Chondrocyte (in vitro differentiated cells): ENCODE data around the gene KIF3B. TPM values are rescaled to one million over a fixed set of nuclear protein-coding genes. Genes with fewer than 3 reads are reported as not detected.
"Not testable (repeated sequence)": the region's sequence is repeated elsewhere in the genome, so short reads cannot be mapped to it uniquely, and the experiment has no call there.

Experiments used
- DNase-seq: peaks from one replicate; pipeline ENCODE4 v3.0.0; 2021; ENCODE audit warnings: mixed read lengths, low spot score
- H3K27ac Mint-ChIP-seq: one replicate; pipeline ENCODE4 v1.8.0; 2021; ENCODE audit warnings: mild to moderate bottlenecking, moderate library complexity, mixed read lengths; ENCODE audit not compliant: unreplicated experiment
- H3K27me3 Mint-ChIP-seq: 2 replicates; pipeline ENCODE4 v1.8.0; 2021; ENCODE audit warnings: low read depth, mixed read lengths
- H3K36me3 Mint-ChIP-seq: 2 replicates; pipeline ENCODE4 v1.8.0; 2021; ENCODE audit warnings: low read depth, mixed read lengths
- H3K4me1 Mint-ChIP-seq: 2 replicates; pipeline ENCODE4 v1.8.0; 2021; ENCODE audit warnings: low read depth, mild to moderate bottlenecking, mixed read lengths
- H3K4me3 Mint-ChIP-seq: one replicate; pipeline ENCODE4 v1.8.0; 2021; ENCODE audit warnings: mild to moderate bottlenecking, moderate library complexity, mixed read lengths; ENCODE audit not compliant: unreplicated experiment
- H3K9me3 Mint-ChIP-seq: 2 replicates; pipeline ENCODE4 v1.8.0; 2021; ENCODE audit warnings: low read depth, mixed read lengths
- CTCF ChIP-seq: fragments of 200-600 bp; sonication (generic); IDR thresholded peaks from 2 replicates; pipeline ENCODE4 v1.5.0; 2021; ENCODE audit warnings: antibody characterized with exemption, mild to moderate bottlenecking, moderate library complexity
- total RNA-seq: library from RNA; stranded (reverse); gene quantifications from 3 replicates; pipeline ENCODE4 v1.2.1, GENCODE V29; 2021

Gene KIF3B
- total RNA-seq, 1 donor from 2014 or later: 35.5 TPM

GRCh38 chr20:32382102-32382950 lies 104.9 kb downstream of the KIF3B start:
- no peak for DNase-seq
- H3K27me3 Mint-ChIP-seq: no peaks in the 10 kb centered on the region
- peaks cover 37% of the 10 kb centered on the region for H3K4me1 Mint-ChIP-seq
- H3K36me3 Mint-ChIP-seq: peaks cover 12% of the 10 kb centered on the region
- H3K9me3 Mint-ChIP-seq: no peaks in the 10 kb centered on the region
- H3K4me3 Mint-ChIP-seq: no peak overlapping the region
- no peak overlapping the region for H3K27ac Mint-ChIP-seq
- no peak for TF ChIP-seq CTCF

GRCh38 chr20:32383441-32383840 lies 106.0 kb downstream of the KIF3B start:
- not testable (repeated sequence) for H3K9me3 Mint-ChIP-seq, DNase-seq

More at GRCh38 chr20:32383441-32383840, 106.0 kb downstream of the KIF3B start:
- H3K4me3 Mint-ChIP-seq, H3K27ac Mint-ChIP-seq, H3K27me3 Mint-ChIP-seq: not testable (repeated sequence)
- peaks cover 37% of the 10 kb centered on the region for H3K4me1 Mint-ChIP-seq
- H3K36me3 Mint-ChIP-seq: peaks cover 13% of the 10 kb centered on the region

Other genes starting within 250 kb of the KIF3B start
- not detected in 3 replicates for gene HCK, start 225.4 kb upstream of the KIF3B start, total RNA-seq
- 64.8 to 87.9 TPM (median 83.7 TPM) in 3 replicates for gene TM9SF4, start 167.9 kb upstream of the KIF3B start, total RNA-seq
- gene PLAGL2, start 69.9 kb upstream of the KIF3B start, total RNA-seq: 9.1 to 16.9 TPM (median 16.4 TPM) in 3 replicates
- gene POFUT1, start 69.8 kb upstream of the KIF3B start, total RNA-seq: 61.6 to 68.3 TPM (median 66.4 TPM) in 3 replicates
- gene ASXL1, start 80.7 kb downstream of the KIF3B start, total RNA-seq: 59.9 to 92.6 TPM (median 78.9 TPM) in 3 replicates